Choroid plexus epithelial cell (primary cell): ENCODE results near the gene TRNP1.

Experiments used
- DNase-seq: peaks from one replicate; pipeline ENCODE4 v3.0.0-alpha.2; 2010; ENCODE audit warnings: low read depth
- H3K4me3 ChIP-seq: 2 replicates; pipeline ENCODE4 v1.5.1; 2011; ENCODE audit warnings: low read depth, mild to moderate bottlenecking, control low read depth, low read length, moderate library complexity
- TF ChIP-seq, protein P1 (sequence below): conservative IDR thresholded peaks from 2 replicates; pipeline ENCODE4 v1.5.1; 2011; ENCODE audit warnings: low read depth, mild to moderate bottlenecking, control low read depth, inconsistent platforms, low read length, moderate library complexity

Gene TRNP1

DNA sequence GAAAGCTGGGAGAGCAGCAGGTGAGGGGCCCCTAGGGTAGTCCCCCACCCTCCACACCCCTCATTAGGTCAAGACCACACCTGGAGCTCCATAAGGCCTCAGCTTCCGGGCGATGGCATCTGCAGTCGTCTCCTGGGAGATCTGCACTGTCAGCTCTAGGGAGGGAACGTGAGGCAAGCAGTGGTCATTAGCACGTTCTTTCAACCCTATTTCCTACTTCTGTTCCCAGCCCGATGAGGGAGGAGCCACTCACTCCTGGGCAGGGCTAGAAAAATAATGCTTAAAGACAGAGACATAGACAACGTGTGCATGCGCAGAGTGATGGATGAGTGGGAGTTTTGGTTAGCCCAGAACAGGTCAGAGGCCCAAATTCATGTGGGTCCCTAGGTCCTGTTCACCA, 42.9 kb upstream of the TRNP1 start:
- TF ChIP-seq, protein P1, sequence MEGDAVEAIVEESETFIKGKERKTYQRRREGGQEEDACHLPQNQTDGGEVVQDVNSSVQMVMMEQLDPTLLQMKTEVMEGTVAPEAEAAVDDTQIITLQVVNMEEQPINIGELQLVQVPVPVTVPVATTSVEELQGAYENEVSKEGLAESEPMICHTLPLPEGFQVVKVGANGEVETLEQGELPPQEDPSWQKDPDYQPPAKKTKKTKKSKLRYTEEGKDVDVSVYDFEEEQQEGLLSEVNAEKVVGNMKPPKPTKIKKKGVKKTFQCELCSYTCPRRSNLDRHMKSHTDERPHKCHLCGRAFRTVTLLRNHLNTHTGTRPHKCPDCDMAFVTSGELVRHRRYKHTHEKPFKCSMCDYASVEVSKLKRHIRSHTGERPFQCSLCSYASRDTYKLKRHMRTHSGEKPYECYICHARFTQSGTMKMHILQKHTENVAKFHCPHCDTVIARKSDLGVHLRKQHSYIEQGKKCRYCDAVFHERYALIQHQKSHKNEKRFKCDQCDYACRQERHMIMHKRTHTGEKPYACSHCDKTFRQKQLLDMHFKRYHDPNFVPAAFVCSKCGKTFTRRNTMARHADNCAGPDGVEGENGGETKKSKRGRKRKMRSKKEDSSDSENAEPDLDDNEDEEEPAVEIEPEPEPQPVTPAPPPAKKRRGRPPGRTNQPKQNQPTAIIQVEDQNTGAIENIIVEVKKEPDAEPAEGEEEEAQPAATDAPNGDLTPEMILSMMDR: no peak
- DNase-seq: no peak
- H3K4me3 ChIP-seq: no peak overlapping the region

DNA sequence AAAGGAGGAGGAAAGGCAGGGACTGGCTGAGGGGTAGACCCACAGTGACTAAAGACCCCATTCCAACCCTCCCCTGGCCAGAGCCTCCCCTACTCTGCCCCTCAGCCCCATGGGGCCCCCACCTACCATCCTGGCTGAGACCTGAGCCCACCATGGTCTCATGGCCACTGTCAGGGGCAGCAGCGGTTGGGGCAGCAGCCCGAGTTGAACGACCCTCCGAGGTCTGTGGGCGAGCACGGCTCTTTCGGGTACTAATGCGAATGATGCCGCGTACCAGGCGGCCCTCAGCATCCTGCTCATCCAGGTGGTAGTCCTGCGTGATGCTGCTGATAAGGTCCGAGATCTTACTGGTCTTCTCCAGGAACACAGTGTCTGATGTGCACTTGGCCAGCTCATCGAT, 42.3 kb upstream of the TRNP1 start:
- DNase-seq: no peak
- no peak overlapping the region for H3K4me3 ChIP-seq
- TF ChIP-seq, protein P1: no peak

DNA sequence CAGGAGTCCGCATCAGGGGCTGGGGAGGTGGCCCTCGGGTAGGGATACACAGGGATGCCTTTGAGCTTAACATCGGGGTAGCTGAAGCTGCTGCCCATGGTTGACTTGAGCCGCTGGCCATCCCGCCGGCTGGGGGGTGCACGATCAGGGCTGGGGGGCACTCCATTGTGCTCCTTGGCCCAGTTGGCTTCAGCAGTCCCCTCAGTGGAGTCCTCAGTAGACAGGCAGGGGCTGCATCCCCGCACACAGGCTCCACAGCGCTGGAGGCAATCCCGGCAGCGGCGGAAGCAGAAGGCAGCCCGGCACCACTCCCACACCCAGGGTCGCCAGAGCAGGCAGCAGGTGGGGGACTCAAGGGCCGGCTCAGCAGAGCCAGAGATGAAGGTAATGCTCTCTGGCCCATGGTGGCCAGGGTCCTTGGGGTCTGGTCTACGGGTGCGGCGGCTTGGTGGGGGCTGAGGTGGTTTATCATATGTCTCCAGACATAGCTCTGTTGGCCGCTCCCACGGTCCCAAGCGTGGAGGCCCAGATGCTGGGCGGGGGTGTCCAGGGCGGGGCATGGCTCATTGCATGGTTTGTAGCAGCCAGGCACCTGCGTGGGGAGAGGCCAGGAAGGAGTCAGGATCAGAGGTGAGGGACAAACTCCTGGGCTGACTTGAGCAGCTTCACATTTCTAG, 41.5 kb upstream of the TRNP1 start:
- no peak for DNase-seq
- H3K4me3 ChIP-seq: no peak overlapping the region
- TF ChIP-seq, protein P1: no peak

DNA sequence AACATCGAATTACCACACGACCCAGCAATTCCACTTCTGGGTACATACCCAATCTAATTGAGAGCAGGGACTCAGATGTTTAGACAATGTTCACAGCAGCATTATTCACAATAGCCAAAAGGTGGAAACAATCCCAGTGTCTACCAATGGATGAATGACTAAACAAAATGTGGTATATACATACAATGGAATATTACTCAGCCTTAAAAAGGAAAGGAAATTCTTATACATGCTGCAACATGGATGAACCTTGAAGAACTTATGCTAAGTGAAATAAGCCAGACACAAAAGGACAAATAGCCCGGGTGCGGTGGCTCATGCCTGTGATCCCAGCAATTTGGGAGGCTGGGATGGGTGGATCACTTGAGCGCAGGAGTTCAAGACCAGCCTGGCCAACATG, 40.1 kb upstream of the TRNP1 start:
- no peak overlapping the region for H3K4me3 ChIP-seq
- TF ChIP-seq, protein P1: no peak
- no peak for DNase-seq

DNA sequence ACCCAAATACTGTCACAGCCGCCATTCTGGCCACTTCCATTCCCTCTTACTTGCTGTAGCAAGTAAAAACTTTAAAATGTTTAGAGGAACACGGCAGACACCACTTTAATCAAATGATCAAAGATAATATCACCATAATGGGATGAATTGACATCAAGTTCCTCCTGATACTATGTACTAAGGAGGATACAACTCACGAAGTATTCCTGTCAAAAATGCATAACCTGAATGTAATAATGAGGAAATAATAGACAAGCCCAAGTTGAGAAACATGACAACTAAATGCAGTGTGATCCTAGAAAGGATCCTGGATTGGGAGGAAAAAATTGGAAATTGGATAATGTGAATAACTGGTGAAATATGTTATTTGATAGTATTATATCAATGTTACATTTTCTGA, 37.2 kb upstream of the TRNP1 start:
- no peak overlapping the region for H3K4me3 ChIP-seq
- no peak for DNase-seq
- TF ChIP-seq, protein P1: no peak

DNA sequence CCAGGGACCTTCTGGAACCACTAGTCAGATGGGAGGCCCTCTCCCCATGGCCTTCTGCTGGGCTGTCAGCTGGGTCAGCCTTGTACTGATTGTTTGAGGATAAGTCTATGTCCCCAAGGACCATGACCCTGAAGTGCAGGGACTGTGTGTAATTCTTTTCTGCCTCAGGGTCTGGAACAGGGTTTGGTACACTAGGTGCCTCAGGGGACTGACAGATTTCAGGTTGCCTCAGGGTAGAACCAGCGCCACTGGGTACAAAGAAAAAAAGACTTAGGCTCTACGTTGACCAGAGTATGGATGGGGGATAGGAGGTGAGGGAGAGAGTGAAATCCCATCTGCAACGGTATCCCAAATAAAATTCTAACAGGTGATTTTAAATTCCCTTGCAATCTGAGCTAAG, 36.2 kb upstream of the TRNP1 start:
- no peak for DNase-seq
- TF ChIP-seq, protein P1: no peak
- no peak overlapping the region for H3K4me3 ChIP-seq

DNA sequence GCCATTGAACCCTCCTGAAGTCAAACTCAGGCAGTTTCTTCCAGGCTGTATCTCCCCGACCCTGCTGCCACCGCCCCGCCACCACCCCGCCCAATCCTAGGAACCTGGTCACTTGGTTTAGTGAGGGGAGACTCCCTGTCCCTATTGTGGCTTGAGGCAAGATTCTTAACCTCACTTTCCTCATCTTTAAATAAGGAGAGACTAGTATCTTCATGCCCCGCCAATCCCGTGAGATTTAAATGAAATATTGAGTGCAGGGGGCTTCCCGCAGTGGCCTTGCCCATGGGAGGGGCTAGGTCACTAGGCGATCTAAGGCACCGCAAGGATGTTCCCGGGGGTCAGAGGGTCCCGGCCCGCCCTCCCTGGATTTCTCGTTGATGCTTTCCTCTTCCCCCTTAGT, 34.2 kb upstream of the TRNP1 start:
- H3K4me3 ChIP-seq: peak overlapping the region; percentile 54
- TF ChIP-seq, protein P1: no peak
- no peak for DNase-seq
